HK-2 (cell line): Measurements from ENCODE around the gene MBD2.

Source experiments
- DNase-seq: peaks from one replicate; pipeline ENCODE4 v3.0.0-alpha.2; 2018; ENCODE audit not compliant: unreplicated experiment

The MBD2 gene

GRCh38 chr18:54202851-54203250 lies 21.6 kb downstream of the MBD2 start:
- no peak for DNase-seq

GRCh38 chr18:54197747-54198411 lies 26.6 kb downstream of the MBD2 start:
- DNase-seq: no peak

- no peak for DNase-seq
These were observed 30.7 kb downstream of the MBD2 start for GRCh38 chr18:54193786-54194185.

GRCh38 chr18:54192900-54193299 lies 31.6 kb downstream of the MBD2 start:
- DNase-seq: no peak

- DNase-seq: no peak
These were observed 32.1 kb downstream of the MBD2 start for GRCh38 chr18:54192415-54192814.

- DNase-seq: no peak
These were observed 33.1 kb downstream of the MBD2 start for GRCh38 chr18:54191352-54191751.

GRCh38 chr18:54187372-54187771 lies 37.1 kb downstream of the MBD2 start:
- DNase-seq: no peak

- DNase-seq: no peak
These were observed 39.6 kb downstream of the MBD2 start for GRCh38 chr18:54184836-54185235.

- DNase-seq: no peak
These were observed 41.1 kb downstream of the MBD2 start for GRCh38 chr18:54183390-54183789.

- no peak for DNase-seq
These were observed 42.4 kb downstream of the MBD2 start for GRCh38 chr18:54181856-54182602.

- no peak for DNase-seq
These were observed 50.4 kb downstream of the MBD2 start for GRCh38 chr18:54173980-54174630.

GRCh38 chr18:54173250-54173649 lies 51.2 kb downstream of the MBD2 start:
- no peak for DNase-seq

- no peak for DNase-seq
These were observed 54.8 kb downstream of the MBD2 start for GRCh38 chr18:54169431-54170403.

- no peak for DNase-seq
These were observed 59.0 kb downstream of the MBD2 start for GRCh38 chr18:54165450-54165849.

GRCh38 chr18:54163453-54163852 lies 61.0 kb downstream of the MBD2 start:
- no peak for DNase-seq

- DNase-seq: no peak
These were observed 62.0 kb downstream of the MBD2 start for GRCh38 chr18:54162431-54162830.

- no peak for DNase-seq
These were observed 63.2 kb downstream of the MBD2 start for GRCh38 chr18:54161267-54161666.

- no peak for DNase-seq
These were observed 64.6 kb downstream of the MBD2 start for GRCh38 chr18:54159906-54160305.

GRCh38 chr18:54157646-54158385 lies 66.7 kb downstream of the MBD2 start:
- DNase-seq: no peak

- DNase-seq: no peak
These were observed 69.1 kb downstream of the MBD2 start for GRCh38 chr18:54155412-54155811.

GRCh38 chr18:54154231-54154630 lies 70.2 kb downstream of the MBD2 start:
- no peak for DNase-seq
